ENCODE data around the gene HEPHL1.
"Not testable (repeated sequence)": the region's sequence is repeated elsewhere in the genome, so short reads cannot be mapped to it uniquely, and the experiment has no call there.

HEPHL1 gene

DNA sequence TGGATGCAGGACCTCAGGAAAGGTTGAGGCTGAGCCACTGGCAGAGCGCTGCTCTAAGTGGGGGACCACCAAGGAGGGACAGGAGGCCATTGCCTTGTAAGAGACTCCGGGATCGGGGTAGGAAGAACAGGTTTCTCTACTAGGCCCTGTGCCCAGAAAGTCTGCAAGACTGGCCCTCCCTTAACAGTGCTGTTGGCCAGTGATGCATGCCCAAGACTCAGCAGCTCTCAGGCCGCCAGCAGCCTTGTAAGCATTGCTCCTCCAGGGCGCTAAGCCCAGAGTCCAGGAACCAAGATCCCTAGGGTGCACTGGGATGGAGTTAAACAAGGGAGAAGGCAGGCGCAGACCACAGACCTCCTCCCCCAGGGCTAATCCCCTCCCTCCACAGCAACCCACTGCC is 68.2 kb downstream of the HEPHL1 start:
- Mint-ChIP-seq H3K36me3 (ENCODE audit: low read depth) (no peaks in the 10 kb centered on the region), H3K27me3 (peaks cover 10% of the 10 kb centered on the region), H3K4me1 (ENCODE audit: low read depth) (no peaks in the 10 kb centered on the region)

DNA sequence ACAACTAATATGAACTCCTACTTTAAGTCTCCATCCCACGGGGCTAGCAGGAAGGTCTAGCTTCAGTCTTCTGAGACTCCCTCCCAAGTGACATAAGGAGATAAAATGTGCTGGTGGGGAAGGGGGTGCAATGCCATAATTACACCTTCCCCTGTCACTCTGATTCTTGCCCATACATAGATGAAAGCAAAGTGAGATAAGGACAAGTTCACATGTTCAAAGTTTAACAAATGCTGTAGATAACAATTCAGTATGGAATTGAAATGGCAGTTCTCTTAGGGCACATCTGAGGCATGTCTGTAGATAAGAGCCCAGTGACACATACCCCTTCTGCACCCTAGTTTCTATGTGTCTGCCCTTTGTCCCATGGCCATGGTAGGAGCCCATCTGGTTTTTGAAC is 69.2 kb downstream of the HEPHL1 start:
- Mint-ChIP-seq H3K27ac (no peak overlapping the region), H3K36me3 (ENCODE audit: low read depth) (no peaks in the 10 kb centered on the region), H3K27me3 (peaks cover 10% of the 10 kb centered on the region), H3K4me1 (ENCODE audit: low read depth) (no peaks in the 10 kb centered on the region), H3K9me3 (peaks cover 4% of the 10 kb centered on the region), H3K4me3 (no peak overlapping the region)

More for the DNA sequence above, 68.2 kb downstream of the HEPHL1 start:
- Mint-ChIP-seq H3K27ac (no peak overlapping the region), H3K4me3 (no peak overlapping the region), H3K9me3 (peaks cover 4% of the 10 kb centered on the region)

- no peak overlapping the region for H3K4me3 Mint-ChIP-seq
- H3K36me3 Mint-ChIP-seq (ENCODE audit: low read depth), result no peaks in the 10 kb centered on the region
- no peaks in the 10 kb centered on the region for H3K4me1 Mint-ChIP-seq (ENCODE audit: low read depth)
- peaks cover 10% of the 10 kb centered on the region for H3K27me3 Mint-ChIP-seq
- no peak overlapping the region for H3K27ac Mint-ChIP-seq
- peaks cover 4% of the 10 kb centered on the region for H3K9me3 Mint-ChIP-seq
These were observed 69.9 kb downstream of the HEPHL1 start for GRCh38 chr11:94091091-94091490.

GRCh38 chr11:94100253-94100652 is 79.1 kb downstream of the HEPHL1 start:
- Mint-ChIP-seq H3K27me3 (no peaks in the 10 kb centered on the region), H3K27ac (no peak overlapping the region), H3K36me3 (ENCODE audit: low read depth) (no peaks in the 10 kb centered on the region), H3K4me3 (no peak overlapping the region), H3K9me3 (peaks cover 5% of the 10 kb centered on the region), H3K4me1 (ENCODE audit: low read depth) (no peaks in the 10 kb centered on the region)

DNA sequence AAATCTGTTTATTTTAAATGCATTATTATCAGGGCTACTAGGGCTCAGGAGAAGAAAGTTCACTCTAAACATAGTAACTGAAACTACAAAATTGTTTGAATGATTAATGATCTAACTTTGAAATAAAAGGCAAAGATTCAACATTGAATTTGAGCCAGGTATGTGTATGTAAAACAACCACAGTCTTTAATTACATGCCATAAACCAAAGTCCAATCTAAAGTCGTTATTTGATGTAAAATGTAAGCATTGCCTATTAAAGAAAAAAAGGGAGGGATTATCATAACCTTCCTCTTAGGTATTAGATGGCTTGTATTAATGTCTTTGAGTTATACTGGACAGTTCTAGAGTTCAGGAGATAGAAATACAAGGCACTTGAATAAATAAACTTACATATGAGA is 82.3 kb downstream of the HEPHL1 start:
- Mint-ChIP-seq H3K27me3 (no peaks in the 10 kb centered on the region), H3K36me3 (ENCODE audit: low read depth) (no peaks in the 10 kb centered on the region), H3K27ac (no peak overlapping the region), H3K9me3 (peaks cover 3% of the 10 kb centered on the region), H3K4me3 (no peak overlapping the region), H3K4me1 (ENCODE audit: low read depth) (no peaks in the 10 kb centered on the region)

GRCh38 chr11:94104734-94105133 is 83.6 kb downstream of the HEPHL1 start:
- Mint-ChIP-seq H3K36me3 (ENCODE audit: low read depth) (no peaks in the 10 kb centered on the region), H3K4me1 (ENCODE audit: low read depth) (no peaks in the 10 kb centered on the region), H3K4me3 (no peak overlapping the region), H3K27ac (no peak overlapping the region), H3K9me3 (no peaks in the 10 kb centered on the region), H3K27me3 (no peaks in the 10 kb centered on the region)

DNA sequence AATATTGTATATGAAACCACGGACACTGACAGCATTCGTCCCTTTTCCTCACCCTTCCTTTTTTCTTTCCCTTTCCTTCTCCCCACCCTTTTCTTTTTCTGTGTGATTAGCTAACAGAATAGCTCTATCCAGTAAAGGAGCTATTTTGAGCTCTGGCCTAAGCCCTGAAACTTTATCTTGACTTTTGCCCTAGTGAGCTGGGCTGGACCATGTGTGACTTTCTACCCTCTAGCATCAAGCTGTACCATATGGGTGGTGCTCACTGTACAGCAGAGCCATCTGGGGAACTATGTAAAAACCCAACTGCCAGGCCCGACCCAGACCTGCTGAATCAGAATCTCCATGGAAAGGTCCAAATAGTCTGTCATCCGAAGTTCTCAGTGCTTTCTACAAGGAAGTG is 85.6 kb downstream of the HEPHL1 start:
- no peak overlapping the region for H3K27ac Mint-ChIP-seq
- H3K4me1 Mint-ChIP-seq (ENCODE audit: low read depth), result no peaks in the 10 kb centered on the region
- no peak overlapping the region for H3K4me3 Mint-ChIP-seq
- H3K9me3 Mint-ChIP-seq, result peaks cover 3% of the 10 kb centered on the region
- H3K27me3 Mint-ChIP-seq, result peaks cover 4% of the 10 kb centered on the region
- H3K36me3 Mint-ChIP-seq (ENCODE audit: low read depth), result no peaks in the 10 kb centered on the region

GRCh38 chr11:94107363-94107762 is 86.2 kb downstream of the HEPHL1 start:
- Mint-ChIP-seq H3K4me3 (no peak overlapping the region), H3K4me1 (ENCODE audit: low read depth) (no peaks in the 10 kb centered on the region), H3K27me3 (peaks cover 5% of the 10 kb centered on the region), H3K27ac (no peak overlapping the region), H3K36me3 (ENCODE audit: low read depth) (no peaks in the 10 kb centered on the region), H3K9me3 (peaks cover 3% of the 10 kb centered on the region)

GRCh38 chr11:94111241-94111640 is 90.1 kb downstream of the HEPHL1 start:
- Mint-ChIP-seq H3K27ac (no peak overlapping the region), H3K27me3 (peaks cover 24% of the 10 kb centered on the region), H3K9me3 (peaks cover 3% of the 10 kb centered on the region), H3K36me3 (ENCODE audit: low read depth) (no peaks in the 10 kb centered on the region), H3K4me1 (ENCODE audit: low read depth) (no peaks in the 10 kb centered on the region), H3K4me3 (no peak overlapping the region)

DNA sequence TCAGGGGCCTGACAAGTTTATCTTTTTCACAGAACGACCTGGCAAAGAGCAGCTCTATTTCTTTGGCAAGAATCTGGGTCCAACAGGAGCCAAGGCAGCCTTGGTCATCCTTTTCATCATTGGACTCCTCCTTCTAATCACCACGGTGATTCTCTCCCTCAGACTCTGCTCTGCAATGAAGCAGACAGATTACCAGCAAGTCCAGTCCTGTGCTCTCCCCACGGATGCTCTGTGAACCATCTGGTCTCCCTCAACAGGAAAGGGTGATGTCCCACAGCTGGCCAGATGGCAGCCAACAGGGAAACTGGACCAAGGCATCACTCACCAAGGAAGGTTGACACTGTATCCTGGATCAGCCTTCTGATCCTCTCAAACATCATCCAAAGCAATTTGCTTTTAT is 90.5 kb downstream of the HEPHL1 start:
- peaks cover 3% of the 10 kb centered on the region for H3K9me3 Mint-ChIP-seq
- H3K27me3 Mint-ChIP-seq, result peaks cover 24% of the 10 kb centered on the region
- H3K4me1 Mint-ChIP-seq (ENCODE audit: low read depth), result no peaks in the 10 kb centered on the region
- no peak overlapping the region for H3K4me3 Mint-ChIP-seq
- no peaks in the 10 kb centered on the region for H3K36me3 Mint-ChIP-seq (ENCODE audit: low read depth)
- H3K27ac Mint-ChIP-seq, result no peak overlapping the region

- peaks cover 24% of the 10 kb centered on the region for H3K27me3 Mint-ChIP-seq
- H3K27ac Mint-ChIP-seq, result no peak overlapping the region
- H3K9me3 Mint-ChIP-seq, result peaks cover 3% of the 10 kb centered on the region
- H3K36me3 Mint-ChIP-seq (ENCODE audit: low read depth), result no peaks in the 10 kb centered on the region
- no peaks in the 10 kb centered on the region for H3K4me1 Mint-ChIP-seq (ENCODE audit: low read depth)
- H3K4me3 Mint-ChIP-seq, result no peak overlapping the region
These were observed 91.2 kb downstream of the HEPHL1 start for GRCh38 chr11:94112206-94112953.

DNA sequence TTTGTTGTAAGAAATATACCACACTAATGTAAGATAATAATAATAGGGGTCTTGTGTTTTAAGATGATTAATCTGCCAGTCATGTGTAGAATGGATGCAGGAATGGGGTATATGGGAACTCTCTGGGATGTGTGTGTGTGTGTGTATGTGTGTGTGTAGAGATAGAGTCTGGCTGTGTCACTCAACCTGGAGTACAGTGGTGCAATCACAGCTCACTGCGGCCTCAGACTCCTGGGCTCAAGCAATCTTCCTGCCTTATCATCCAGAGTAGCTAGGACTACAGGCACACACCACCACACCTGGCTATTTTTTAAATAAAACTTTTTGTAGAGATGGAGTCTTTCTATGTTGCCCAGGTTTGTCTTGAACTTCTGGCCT is 96.0 kb downstream of the HEPHL1 start:
- Mint-ChIP-seq H3K36me3 (ENCODE audit: low read depth) (no peaks in the 10 kb centered on the region), H3K4me1 (ENCODE audit: low read depth) (no peaks in the 10 kb centered on the region), H3K4me3 (no peak overlapping the region), H3K27ac (no peak overlapping the region), H3K27me3 (peaks cover 20% of the 10 kb centered on the region), H3K9me3 (no peaks in the 10 kb centered on the region)

GRCh38 chr11:94117871-94118270 is 96.7 kb downstream of the HEPHL1 start:
- no peak overlapping the region for H3K27ac Mint-ChIP-seq
- H3K9me3 Mint-ChIP-seq, result no peaks in the 10 kb centered on the region
- no peak overlapping the region for H3K4me3 Mint-ChIP-seq

DNA sequence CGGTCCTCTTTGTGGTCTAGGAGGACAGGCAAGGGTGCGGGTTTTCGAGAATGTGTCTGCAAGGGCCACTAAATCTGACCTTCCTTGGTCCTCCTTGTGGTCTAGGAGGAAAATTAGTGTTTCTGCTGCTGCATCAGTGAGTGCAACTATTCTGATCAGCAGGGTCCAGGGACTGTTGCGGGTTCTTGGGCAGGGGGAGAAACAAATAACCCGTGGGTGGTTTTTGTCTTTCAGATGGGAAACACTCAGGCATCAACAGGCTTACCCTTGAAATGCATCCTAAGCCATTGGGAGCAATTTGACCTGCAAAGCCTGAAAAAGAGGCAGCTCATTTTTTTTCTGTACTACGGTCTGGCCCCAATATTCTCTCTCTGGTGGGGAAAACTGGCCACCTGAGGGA is 98.5 kb downstream of the HEPHL1 start:
- not testable (repeated sequence) for H3K4me3 Mint-ChIP-seq

More at GRCh38 chr11:94117871-94118270, 96.7 kb downstream of the HEPHL1 start:
- Mint-ChIP-seq H3K4me1 (ENCODE audit: low read depth) (no peaks in the 10 kb centered on the region), H3K36me3 (ENCODE audit: low read depth) (no peaks in the 10 kb centered on the region), H3K27me3 (peaks cover 14% of the 10 kb centered on the region)

GRCh38 chr11:94120516-94120915 is 99.4 kb downstream of the HEPHL1 start:
- H3K4me3 Mint-ChIP-seq; H3K9me3 Mint-ChIP-seq; H3K4me1 Mint-ChIP-seq (ENCODE audit: low read depth); H3K27ac Mint-ChIP-seq; H3K27me3 Mint-ChIP-seq; H3K36me3 Mint-ChIP-seq (ENCODE audit: low read depth): not testable (repeated sequence)

More for the DNA sequence above, 98.5 kb downstream of the HEPHL1 start:
- not testable (repeated sequence) for H3K27me3 Mint-ChIP-seq; H3K4me1 Mint-ChIP-seq (ENCODE audit: low read depth); H3K36me3 Mint-ChIP-seq (ENCODE audit: low read depth); H3K9me3 Mint-ChIP-seq; H3K27ac Mint-ChIP-seq

- Mint-ChIP-seq H3K27ac (no peak overlapping the region), H3K4me1 (ENCODE audit: low read depth) (no peaks in the 10 kb centered on the region), H3K4me3 (no peak overlapping the region), H3K9me3 (no peaks in the 10 kb centered on the region), H3K27me3 (no peaks in the 10 kb centered on the region), H3K36me3 (ENCODE audit: low read depth) (no peaks in the 10 kb centered on the region)
These were observed 99.8 kb downstream of the HEPHL1 start for GRCh38 chr11:94120946-94121345.

All from stimulated activated naive CD8-positive, alpha-beta T cell treated with anti-CD3 and anti-CD28 coated beads, Interleukin-15, Interleukin-2, amounts not matched to agents 100 ng/mL and 50 ng/mL, for 24 hours (primary cell).